HG02759 (cell line): ENCODE data around the gene CDKAL1.
"Not testable (repeated sequence)": the region's sequence is repeated elsewhere in the genome, so short reads cannot be mapped to it uniquely, and the experiment has no call there.

Experiments
- ATAC-seq: cut with Tn5 transposase; IDR thresholded peaks from one replicate; pipeline ENCODE4 v1.9.1; 2021; ENCODE audit warnings: mild to moderate bottlenecking, moderate library complexity; ENCODE audit not compliant: unreplicated experiment

CDKAL1 gene

GRCh38 chr6:21186479-21187055 is 652.3 kb downstream of the CDKAL1 start:
- ATAC-seq: no peak

GRCh38 chr6:21187485-21187884 is 653.2 kb downstream of the CDKAL1 start:
- no peak for ATAC-seq

- peak; percentile 64 for ATAC-seq
Observed at GRCh38 chr6:21188505-21189223, 654.4 kb downstream of the CDKAL1 start.

GRCh38 chr6:21189759-21190158 is 655.5 kb downstream of the CDKAL1 start:
- ATAC-seq: no peak

GRCh38 chr6:21190701-21191100 is 656.4 kb downstream of the CDKAL1 start:
- peak; percentile 24 for ATAC-seq

- no peak for ATAC-seq
Observed at GRCh38 chr6:21193790-21194475, 659.7 kb downstream of the CDKAL1 start.

GRCh38 chr6:21195301-21195700 is 661.0 kb downstream of the CDKAL1 start:
- not testable (repeated sequence) for ATAC-seq

- peak; percentile 66 for ATAC-seq
Observed at GRCh38 chr6:21198032-21198640, 663.9 kb downstream of the CDKAL1 start.

- no peak for ATAC-seq
Observed at GRCh38 chr6:21199262-21199661, 665.0 kb downstream of the CDKAL1 start.

GRCh38 chr6:21200134-21200870 is 666.0 kb downstream of the CDKAL1 start:
- ATAC-seq: no peak

- ATAC-seq: no peak
Observed at GRCh38 chr6:21201187-21201586, 666.9 kb downstream of the CDKAL1 start.

GRCh38 chr6:21201637-21202350 is 667.5 kb downstream of the CDKAL1 start:
- no peak for ATAC-seq

GRCh38 chr6:21202521-21202920 is 668.3 kb downstream of the CDKAL1 start:
- ATAC-seq: no peak

GRCh38 chr6:21204951-21205350 is 670.7 kb downstream of the CDKAL1 start:
- ATAC-seq: no peak

- ATAC-seq: peak; percentile 56
Observed at GRCh38 chr6:21208081-21208795, 674.0 kb downstream of the CDKAL1 start.

- ATAC-seq: no peak
Observed at GRCh38 chr6:21208796-21209186, 674.5 kb downstream of the CDKAL1 start.

- peak; percentile 65 for ATAC-seq
Observed at GRCh38 chr6:21213492-21213891, 679.2 kb downstream of the CDKAL1 start.

- ATAC-seq: no peak
Observed at GRCh38 chr6:21214738-21215448, 680.6 kb downstream of the CDKAL1 start.

GRCh38 chr6:21219241-21219640 is 685.0 kb downstream of the CDKAL1 start:
- ATAC-seq: no peak
